B cell (primary cell): Measurements from ENCODE around the gene ZMIZ1. TPM values are rescaled to one million over a fixed set of nuclear protein-coding genes. Genes with fewer than 3 reads are reported as not detected.

ENCODE experiments used
- ATAC-seq: fragments of 200-7000 bp; cut with Tn5 transposase; one replicate; pipeline ENCODE4 v1.10.0; 2021; ENCODE audit warnings: low read depth, mild to moderate bottlenecking, moderate number of reproducible peaks, moderate library complexity
- CTCF ChIA-PET: fragments of 350-600 bp; sonication (Branson Sonifier 250); formaldehyde crosslinking; loops from one replicate; lab custom pipeline; 2021; ENCODE audit warnings: antibody characterized with exemption, inconsistent platforms; lab: Charles Lee
- POLR2A ChIA-PET: fragments of 350-600 bp; sonication (Branson Sonifier 250); formaldehyde crosslinking; loops from one replicate; lab custom pipeline; 2021; ENCODE audit warnings: antibody characterized with exemption; lab: Charles Lee
- DNase-seq: peaks from one replicate; pipeline ENCODE4 v3.0.0; 2013
- H2AFZ ChIP-seq: 2 replicates; pipeline ENCODE4 v1.6.1; 2012; ENCODE audit warnings: mild to moderate bottlenecking, low read depth, low read length; ENCODE audit not compliant: insufficient read depth, poor library complexity, severe bottlenecking
- H3K27ac ChIP-seq, 2 donors: 1 replicate in 1 of 2; 2 replicates in 1 of 2; pipeline ENCODE4 v1.5.1; 2012 to 2013; ENCODE audit warnings: low read length in 2 of 2, mild to moderate bottlenecking in 2 of 2, moderate library complexity in 1 of 2
- H3K27me3 ChIP-seq, 4 experiments: fragments of 200-600 bp in 1 of 4; sonication (generic) in 1 of 4; replicated peaks in 1 of 4; 1 replicate in 2 of 4; 2 replicates in 2 of 4; pipeline versions ENCODE4 v1.6.1 to v1.7.0; 2013 to 2016; ENCODE audit warnings: low read length in 3 of 4, mild to moderate bottlenecking in 2 of 4, mixed read lengths in 1 of 4, moderate library complexity in 1 of 4; ENCODE audit not compliant: insufficient read depth in 4 of 4, control insufficient read depth in 3 of 4; ENCODE audit errors: control extremely low read depth in 1 of 4
- H3K36me3 ChIP-seq, 2 experiments: replicated peaks in 1 of 2; 1 replicate in 1 of 2; 2 replicates in 1 of 2; pipeline versions ENCODE4 v1.6.1 to v1.7.1; 2013; ENCODE audit warnings: low read length in 1 of 2; ENCODE audit not compliant: insufficient read depth in 2 of 2, control insufficient read depth in 1 of 2; ENCODE audit errors: control extremely low read depth in 1 of 2, extremely low read depth in 1 of 2
- H3K4me1 ChIP-seq, 2 donors: fragments of 200-600 bp in 1 of 2; sonication (generic) in 1 of 2; 1 replicate in 1 of 2; 2 replicates in 1 of 2; pipeline versions ENCODE4 v1.5.1 to v1.6.1; 2013 to 2017; ENCODE audit warnings: low read length in 2 of 2; ENCODE audit not compliant: control insufficient read depth in 2 of 2, insufficient read depth in 2 of 2
- H3K4me2 ChIP-seq: replicated peaks from 2 replicates; pipeline ENCODE3; 2012; ENCODE audit warnings: mild to moderate bottlenecking, low read depth, low read length; ENCODE audit not compliant: poor library complexity, severe bottlenecking
- H3K4me3 ChIP-seq, 5 experiments: fragments of 200-600 bp in 1 of 5; sonication (generic) in 1 of 5; 1 replicate in 3 of 5; 2 replicates in 2 of 5; pipeline versions ENCODE4 v1.5.1 to v1.7.0; 2011 to 2016; ENCODE audit warnings: low read length in 4 of 5, mild to moderate bottlenecking in 4 of 5, low read depth in 2 of 5, control low read depth in 1 of 5, moderate library complexity in 1 of 5; ENCODE audit not compliant: insufficient read depth in 1 of 5; ENCODE audit errors: control extremely low read depth in 1 of 5, extremely low read depth in 1 of 5
- H3K79me2 ChIP-seq: fragments of 200-600 bp; sonication (generic); one replicate; pipeline ENCODE4 v1.6.0; 2016; ENCODE audit warnings: low read length; ENCODE audit not compliant: control insufficient read depth, insufficient read depth
- H3K9ac ChIP-seq: fragments of 200-600 bp; sonication (generic); 2 replicates; pipeline ENCODE4 v1.6.1; 2017; ENCODE audit warnings: mild to moderate bottlenecking, low read length, moderate library complexity
- H3K9me3 ChIP-seq, 3 donors: one replicate each; pipeline versions ENCODE4 v1.6.1 to v1.7.1; 2013; ENCODE audit warnings: low read length in 2 of 3; ENCODE audit not compliant: control insufficient read depth in 2 of 3, insufficient read depth in 1 of 3; ENCODE audit errors: control extremely low read depth in 1 of 3
- H4K20me1 ChIP-seq: 2 replicates; pipeline ENCODE4 v1.6.0; 2012; ENCODE audit warnings: mild to moderate bottlenecking, low read length; ENCODE audit not compliant: insufficient read depth, control insufficient read depth, poor library complexity, severe bottlenecking
- H3K27ac Mint-ChIP-seq: one replicate; pipeline ENCODE4 v1.8.0; 2021; ENCODE audit warnings: mixed read lengths
- H3K27me3 Mint-ChIP-seq: one replicate; pipeline ENCODE4 v1.8.0; 2021; ENCODE audit warnings: mixed read lengths
- H3K4me1 Mint-ChIP-seq: one replicate; pipeline ENCODE4 v1.8.0; 2021; ENCODE audit warnings: mixed read lengths
- H3K4me3 Mint-ChIP-seq: one replicate; pipeline ENCODE4 v1.8.0; 2021; ENCODE audit warnings: mixed read lengths
- H3K9me3 Mint-ChIP-seq: one replicate; pipeline ENCODE4 v1.8.0; 2022; ENCODE audit warnings: mixed read lengths; ENCODE audit not compliant: insufficient read depth
- EZH2 ChIP-seq: IDR thresholded peaks from 2 replicates; pipeline ENCODE4 v1.6.1; 2012; ENCODE audit warnings: borderline replicate concordance, low read depth, mild to moderate bottlenecking, moderate library complexity, low read length; ENCODE audit not compliant: insufficient read depth, poor library complexity, severe bottlenecking
- WGBS: methylation state at CpG from one replicate; pipeline ENCODE4 v1.1.5; 2013; ENCODE audit warnings: missing lambda C conversion rate; ENCODE audit not compliant: insufficient coverage; 5-methylcytosine and 5-hydroxymethylcytosine counted together
- intact Hi-C: fragments of 100-400 bp; cut with micrococcal nuclease; formaldehyde crosslinking; loops from one replicate; pipeline ENCODE4 v1.10.0; 2022
- polyA plus RNA-seq: library from polyadenylated mRNA; depleted of rRNA; stranded (reverse); fragments of >200 nt; gene quantifications from 2 replicates; pipeline ENCODE4 v1.2.3, GENCODE V29; 2012
- total RNA-seq, 2 donors: library from RNA; stranded (reverse); fragments of 120-200 nt in 1 of 2; gene quantifications; 1 replicate in 1 of 2; 2 replicates in 1 of 2; pipeline versions ENCODE4 v1.2.3 to v1.2.4, GENCODE V29; 2013 to 2022
- TF ChIP-seq, protein P1 (sequence below): fragments of 200-600 bp; IDR thresholded peaks from one replicate; pipeline ENCODE4 v1.8.0; 2022; ENCODE audit warnings: antibody characterized with exemption, mild to moderate bottlenecking

Gene ZMIZ1
- total and polyA plus RNA-seq, 2 donors (not counting 1 experiment from before 2014, with no cell fraction given) = 14.3 to 64.9 TPM

DNA sequence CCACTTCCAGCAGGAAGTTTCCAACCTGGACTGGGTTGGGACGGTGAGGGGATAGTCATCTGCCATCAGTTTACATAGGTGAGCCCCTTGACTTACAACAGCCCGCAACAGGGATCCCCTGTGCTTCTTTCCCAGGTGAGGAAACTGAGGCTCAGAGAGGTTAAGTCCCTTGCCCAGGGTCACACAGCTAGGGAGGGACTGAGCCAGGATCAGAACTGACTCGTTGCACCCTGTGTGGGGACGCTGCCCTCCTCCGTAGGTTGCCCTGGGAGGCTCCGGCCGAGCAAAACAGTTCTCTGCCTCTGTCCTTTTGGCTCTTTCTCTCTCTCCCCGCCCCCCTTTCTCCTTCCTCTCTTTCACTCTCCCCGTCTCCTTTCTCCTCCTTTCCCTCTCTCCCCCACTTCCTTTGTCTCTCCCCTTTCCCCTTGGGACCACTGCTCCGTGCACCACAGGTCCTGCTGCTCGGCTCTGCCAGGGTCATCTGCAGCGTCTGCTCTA is 161.1 kb downstream of the ZMIZ1 start:
- Histone ChIP-seq H3K9me3 (no peaks in the 10 kb centered on the region), H3K36me3 (no peaks in the 10 kb centered on the region), H3K27me3 (no peaks in the 10 kb centered on the region), H2AFZ (peak overlapping the region; percentile 43), H3K4me1 (peaks cover 23 to 26% of the 10 kb centered on the region in 2 donors), H3K9ac (peak overlapping the region; percentile 4), H4K20me1 (no peaks in the 10 kb centered on the region), H3K27ac (no peak overlapping the region), H3K4me3 (no peak overlapping the region), H3K4me2 (peak overlapping the region; percentile 61), H3K79me2 (no peaks in the 10 kb centered on the region)
- TF ChIP-seq, protein P1, sequence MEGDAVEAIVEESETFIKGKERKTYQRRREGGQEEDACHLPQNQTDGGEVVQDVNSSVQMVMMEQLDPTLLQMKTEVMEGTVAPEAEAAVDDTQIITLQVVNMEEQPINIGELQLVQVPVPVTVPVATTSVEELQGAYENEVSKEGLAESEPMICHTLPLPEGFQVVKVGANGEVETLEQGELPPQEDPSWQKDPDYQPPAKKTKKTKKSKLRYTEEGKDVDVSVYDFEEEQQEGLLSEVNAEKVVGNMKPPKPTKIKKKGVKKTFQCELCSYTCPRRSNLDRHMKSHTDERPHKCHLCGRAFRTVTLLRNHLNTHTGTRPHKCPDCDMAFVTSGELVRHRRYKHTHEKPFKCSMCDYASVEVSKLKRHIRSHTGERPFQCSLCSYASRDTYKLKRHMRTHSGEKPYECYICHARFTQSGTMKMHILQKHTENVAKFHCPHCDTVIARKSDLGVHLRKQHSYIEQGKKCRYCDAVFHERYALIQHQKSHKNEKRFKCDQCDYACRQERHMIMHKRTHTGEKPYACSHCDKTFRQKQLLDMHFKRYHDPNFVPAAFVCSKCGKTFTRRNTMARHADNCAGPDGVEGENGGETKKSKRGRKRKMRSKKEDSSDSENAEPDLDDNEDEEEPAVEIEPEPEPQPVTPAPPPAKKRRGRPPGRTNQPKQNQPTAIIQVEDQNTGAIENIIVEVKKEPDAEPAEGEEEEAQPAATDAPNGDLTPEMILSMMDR = no peak
- TF ChIP-seq EZH2 = no peak
- 62% methylated on average over 11 of the region's 12 CpGs for WGBS
- H3K4me1 Mint-ChIP-seq = peaks cover 28% of the 10 kb centered on the region
- H3K4me3 Mint-ChIP-seq = peak overlapping the region; percentile 56
- H3K27me3 Mint-ChIP-seq = no peaks in the 10 kb centered on the region
- H3K9me3 Mint-ChIP-seq = no peaks in the 10 kb centered on the region
- POLR2A ChIA-PET = no interaction called here
- DNase-seq (no peak), ATAC-seq (no peak)
- intact Hi-C loops = no loop called here
- peak overlapping the region; percentile 17 for H3K27ac Mint-ChIP-seq
- CTCF ChIA-PET = interaction anchor here (1.2 to 1.4 kb wide), 2 partner anchors 27 to 35 kb away, joined by 3 to 4 read pairs; no protein-coding TSS in a partner anchor

DNA sequence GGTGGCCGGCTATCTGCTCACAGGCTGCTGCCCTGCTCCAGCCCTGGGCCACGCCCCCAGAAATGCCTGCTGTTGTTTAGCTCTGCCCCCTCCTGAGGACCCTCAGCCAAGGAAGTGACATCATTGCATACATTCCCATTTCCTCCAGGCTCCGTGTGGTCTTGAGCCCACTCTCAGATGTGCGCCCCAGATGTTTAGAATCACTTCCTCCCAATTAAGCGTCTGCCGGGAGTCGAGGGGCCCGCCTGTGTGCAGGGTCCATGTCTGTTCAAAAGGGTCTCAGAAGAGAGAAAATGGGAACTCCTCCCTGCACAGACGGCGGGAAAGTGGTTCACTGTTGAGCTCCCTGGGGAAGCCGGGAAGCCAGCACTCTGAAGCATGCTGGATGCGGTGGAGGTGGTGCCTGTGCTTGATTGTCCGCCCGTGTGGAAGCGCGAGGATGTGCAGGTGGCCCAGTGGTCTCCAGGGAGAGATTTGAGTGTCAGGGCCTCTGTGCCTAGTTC is 161.6 kb downstream of the ZMIZ1 start:
- WGBS = 14% methylated on average over 14 of the region's 16 CpGs

More for the DNA sequence above, 161.6 kb downstream of the ZMIZ1 start:
- DNase-seq = peak; percentile 40
- Mint-ChIP-seq H3K27me3 (no peaks in the 10 kb centered on the region), H3K4me1 (peaks cover 28% of the 10 kb centered on the region), H3K27ac (peak overlapping the region; percentile 37), H3K4me3 (peak overlapping the region; percentile 56), H3K9me3 (no peaks in the 10 kb centered on the region)
- Histone ChIP-seq H3K27me3 (no peaks in the 10 kb centered on the region), H3K36me3 (no peaks in the 10 kb centered on the region), H3K27ac (no peak overlapping the region), H3K4me3 (no peak overlapping the region), H4K20me1 (no peaks in the 10 kb centered on the region), H3K79me2 (no peaks in the 10 kb centered on the region), H3K4me2 (peak overlapping the region; percentile 61), H3K9ac (peak overlapping the region; percentile 4), H3K4me1 (peaks cover 23 to 26% of the 10 kb centered on the region in 2 donors), H2AFZ (peak overlapping the region; percentile 43), H3K9me3 (no peaks in the 10 kb centered on the region)
- peak; percentile 47 for ATAC-seq
- ChIA-PET POLR2A (interaction anchor here (0.9 kb wide), 1 partner anchor 254 kb away, joined by 4 read pairs; no protein-coding TSS in a partner anchor), CTCF (interaction anchor here (1.1 to 1.4 kb wide), 3 partner anchors 12 to 35 kb away, joined by 3 to 5 read pairs (median 4); no protein-coding TSS in a partner anchor)
- intact Hi-C loops = no loop called here
- TF ChIP-seq EZH2 = no peak
- TF ChIP-seq, protein P1 = no peak
